Stomach smooth muscle (tissue), 2 donors: Measurements from ENCODE around the gene YWHAQ.
"Not testable (repeated sequence)": the region's sequence is repeated elsewhere in the genome, so short reads cannot be mapped to it uniquely, and the experiment has no call there.

Experiments used
- H3K27ac ChIP-seq: one replicate; pipeline ENCODE4 v1.7.0; 2013; ENCODE audit warnings: mild to moderate bottlenecking, low read length, inconsistent platforms
- H3K27me3 ChIP-seq, 2 donors: one replicate each; pipeline ENCODE4 v1.7.0; 2013; ENCODE audit warnings: low read length in 2 of 2; ENCODE audit not compliant: insufficient read depth in 2 of 2, control insufficient read depth in 1 of 2
- H3K36me3 ChIP-seq, 2 donors: one replicate each; pipeline ENCODE4 v1.7.0; 2013; ENCODE audit warnings: low read length in 2 of 2; ENCODE audit not compliant: control insufficient read depth in 2 of 2, insufficient read depth in 2 of 2
- H3K4me1 ChIP-seq: one replicate; pipeline ENCODE4 v1.7.0; 2013; ENCODE audit warnings: low read length; ENCODE audit not compliant: control insufficient read depth, insufficient read depth
- H3K4me3 ChIP-seq, 2 donors: one replicate each; pipeline ENCODE4 v1.7.0; 2013; ENCODE audit warnings: low read length in 2 of 2
- H3K9ac ChIP-seq, 2 donors: one replicate each; pipeline ENCODE4 v1.7.0; 2013; ENCODE audit warnings: low read length in 2 of 2, mild to moderate bottlenecking in 1 of 2
- H3K9me3 ChIP-seq, 2 donors: one replicate each; pipeline ENCODE4 v1.7.0; 2013; ENCODE audit warnings: low read length in 2 of 2; ENCODE audit not compliant: control insufficient read depth in 2 of 2
- donor health status: healthy.
- donor health status: Pancreatic carcinoma.

YWHAQ gene

DNA sequence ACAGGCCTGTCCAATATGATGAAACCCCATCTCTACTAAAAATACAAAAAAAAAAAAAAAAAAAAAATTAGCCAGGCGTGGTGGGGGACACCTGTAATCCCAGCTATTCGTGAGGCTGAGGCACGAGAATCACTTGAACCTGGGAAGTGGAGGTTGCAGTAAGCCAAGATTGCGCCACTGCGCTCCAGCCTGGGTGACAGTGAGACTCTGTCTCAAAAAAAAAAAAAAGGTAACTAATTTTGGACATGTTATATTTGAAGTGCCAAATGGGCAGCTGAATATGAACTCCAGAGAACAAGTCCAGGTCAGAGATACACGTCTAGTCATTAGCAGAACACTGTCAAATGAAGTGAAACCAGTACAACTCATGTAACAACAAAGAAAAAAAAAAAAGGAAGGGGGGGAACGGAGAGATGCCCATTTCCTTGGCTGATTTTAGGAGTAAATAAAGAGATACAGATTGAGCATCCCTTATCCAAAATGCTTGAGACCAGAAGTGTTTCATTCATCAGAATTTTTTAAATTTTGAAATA, 79.9 kb downstream of the YWHAQ start:
- not testable (repeated sequence) for H3K27me3 ChIP-seq, H3K4me3 ChIP-seq, H3K27ac ChIP-seq, H3K36me3 ChIP-seq, H3K9me3 ChIP-seq, H3K4me1 ChIP-seq, H3K9ac ChIP-seq

DNA sequence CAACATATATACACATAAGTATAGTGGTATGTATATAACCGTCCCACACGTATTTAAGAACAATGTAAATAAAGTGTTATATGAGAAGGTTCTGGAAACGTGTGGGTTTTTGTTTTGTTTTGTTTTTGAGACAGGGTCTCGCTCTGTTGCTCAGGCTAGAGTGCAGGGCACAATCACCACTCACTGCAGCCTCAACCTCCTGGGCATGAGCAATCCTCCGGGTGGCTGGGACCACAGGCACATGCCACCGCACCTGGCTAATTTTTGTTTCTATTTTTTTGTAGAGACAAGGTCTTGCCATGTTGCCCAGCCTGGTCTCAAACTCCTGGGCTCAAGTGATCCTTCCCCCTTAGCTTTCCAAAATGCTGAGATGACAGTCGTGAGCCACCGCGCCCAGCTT, 81.4 kb downstream of the YWHAQ start:
- Histone ChIP-seq H3K9ac (no peak overlapping the region), H3K36me3 (no peaks in the 10 kb centered on the region), H3K4me1 (no peaks in the 10 kb centered on the region), H3K9me3 (no peaks in the 10 kb centered on the region), H3K27ac (no peak overlapping the region), H3K4me3 (no peak overlapping the region), H3K27me3 (no peaks in the 10 kb centered on the region)

DNA sequence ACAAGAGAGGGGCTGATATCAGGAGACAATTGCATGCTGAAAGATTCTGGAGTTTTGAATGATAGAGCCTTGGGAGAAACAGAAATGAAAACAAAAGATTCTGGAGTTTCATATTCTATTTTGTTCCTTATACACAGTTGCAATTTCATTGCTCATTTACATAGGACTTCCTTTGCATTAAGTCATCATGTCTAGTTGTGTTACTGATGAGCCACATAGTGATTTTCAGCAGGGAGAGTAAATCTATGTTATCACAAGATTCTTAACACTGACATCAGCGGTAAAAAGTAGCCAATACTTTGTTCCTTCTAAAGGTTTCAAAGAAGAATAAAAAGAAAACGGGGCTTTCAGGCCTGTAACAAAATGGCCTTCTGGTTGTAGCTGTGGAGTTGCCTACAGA, 82.3 kb downstream of the YWHAQ start:
- Histone ChIP-seq H3K27ac (no peak overlapping the region), H3K9ac (no peak overlapping the region), H3K4me1 (no peaks in the 10 kb centered on the region), H3K4me3 (no peak overlapping the region), H3K36me3 (no peaks in the 10 kb centered on the region), H3K27me3 (no peaks in the 10 kb centered on the region), H3K9me3 (no peaks in the 10 kb centered on the region)

DNA sequence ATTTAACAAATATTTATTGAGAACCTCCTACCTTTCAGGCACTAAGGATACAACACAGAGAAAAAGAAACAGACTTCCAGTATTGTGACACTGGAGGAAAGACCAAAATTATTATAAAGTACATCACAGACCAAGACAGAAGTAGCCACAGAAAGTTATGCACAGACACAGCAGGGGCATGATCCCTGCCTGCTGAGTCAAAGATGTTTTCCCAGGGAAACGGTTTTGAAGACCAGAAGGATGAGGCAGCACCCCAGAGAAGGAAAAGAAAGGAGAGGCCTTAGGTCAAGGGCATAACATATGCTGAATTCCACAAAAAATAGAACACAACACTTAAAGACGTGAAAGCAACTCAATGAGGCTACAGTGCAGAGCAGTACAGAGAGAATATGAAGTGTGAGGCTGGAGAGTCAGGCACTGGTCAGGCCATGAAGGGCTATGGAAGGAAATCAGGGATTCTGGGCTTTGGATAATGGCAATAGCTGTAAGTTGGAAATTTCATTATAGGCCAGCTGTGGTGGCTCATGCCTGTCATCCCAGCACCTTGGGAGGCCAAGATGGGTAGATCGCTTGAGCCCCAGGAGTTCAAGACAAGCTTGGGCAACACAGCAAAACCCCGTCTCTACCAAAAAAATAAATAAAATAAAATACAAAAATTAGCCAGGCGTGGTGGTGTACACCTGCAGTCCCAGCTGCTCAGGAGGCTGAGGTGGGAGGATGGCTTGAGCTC, 83.4 kb downstream of the YWHAQ start:
- Histone ChIP-seq H3K9me3 (no peaks in the 10 kb centered on the region), H3K27me3 (no peaks in the 10 kb centered on the region), H3K36me3 (no peaks in the 10 kb centered on the region), H3K4me1 (no peaks in the 10 kb centered on the region), H3K4me3 (no peak overlapping the region), H3K27ac (no peak overlapping the region), H3K9ac (no peak overlapping the region)

DNA sequence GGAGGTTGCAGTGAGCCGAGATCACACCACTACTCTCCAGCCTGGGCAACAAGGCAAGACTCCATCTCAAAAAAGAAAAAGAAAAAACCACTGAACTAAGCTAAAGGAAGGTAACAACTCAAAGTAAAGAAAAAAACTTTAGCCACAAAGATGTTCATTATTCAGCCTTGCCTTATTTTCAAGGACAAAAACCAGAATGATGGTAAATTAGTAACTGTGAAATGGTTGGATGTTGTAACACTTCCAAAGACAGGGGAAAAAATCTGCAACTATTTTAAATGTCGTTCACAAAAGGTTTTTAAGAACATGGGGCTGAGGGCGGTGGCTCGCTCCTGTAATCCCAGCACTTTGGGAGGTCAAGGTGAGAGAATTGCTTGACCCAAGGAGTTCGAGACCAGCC, 85.3 kb downstream of the YWHAQ start:
- H3K4me1 ChIP-seq, result no peaks in the 10 kb centered on the region
- H3K27ac ChIP-seq, result no peak overlapping the region

DNA sequence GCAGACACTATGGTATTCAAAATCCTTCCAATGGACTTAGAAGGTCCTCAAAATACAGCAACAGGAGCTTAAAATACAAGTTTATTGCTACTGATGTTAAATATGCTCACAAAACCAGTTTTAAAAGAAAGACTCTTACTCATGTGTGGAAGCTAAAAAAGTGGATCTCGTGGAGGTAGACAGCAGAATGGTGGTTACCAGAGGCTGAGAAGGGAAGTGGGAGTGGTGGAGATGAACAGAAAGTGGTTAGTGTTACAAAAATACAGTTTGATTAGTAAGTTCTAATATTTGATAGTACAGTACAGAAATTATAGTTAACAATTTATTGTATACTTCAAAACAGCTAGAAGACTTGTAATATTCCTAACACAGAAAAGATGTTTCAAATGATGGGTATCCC, 87.2 kb downstream of the YWHAQ start:
- no peak overlapping the region for H3K4me3 ChIP-seq
- no peaks in the 10 kb centered on the region for H3K9me3 ChIP-seq
- no peak overlapping the region for H3K27ac ChIP-seq
- H3K36me3 ChIP-seq, result peaks cover 0 to 2% of the 10 kb centered on the region in 2 donors
- H3K4me1 ChIP-seq, result no peaks in the 10 kb centered on the region
- no peak overlapping the region for H3K9ac ChIP-seq
- no peaks in the 10 kb centered on the region for H3K27me3 ChIP-seq

More for the DNA sequence above, 85.3 kb downstream of the YWHAQ start:
- Histone ChIP-seq H3K4me3 (no peak overlapping the region), H3K9me3 (no peaks in the 10 kb centered on the region), H3K27me3 (no peaks in the 10 kb centered on the region), H3K36me3 (peaks cover 0 to 2% of the 10 kb centered on the region in 2 donors), H3K9ac (no peak overlapping the region)

DNA sequence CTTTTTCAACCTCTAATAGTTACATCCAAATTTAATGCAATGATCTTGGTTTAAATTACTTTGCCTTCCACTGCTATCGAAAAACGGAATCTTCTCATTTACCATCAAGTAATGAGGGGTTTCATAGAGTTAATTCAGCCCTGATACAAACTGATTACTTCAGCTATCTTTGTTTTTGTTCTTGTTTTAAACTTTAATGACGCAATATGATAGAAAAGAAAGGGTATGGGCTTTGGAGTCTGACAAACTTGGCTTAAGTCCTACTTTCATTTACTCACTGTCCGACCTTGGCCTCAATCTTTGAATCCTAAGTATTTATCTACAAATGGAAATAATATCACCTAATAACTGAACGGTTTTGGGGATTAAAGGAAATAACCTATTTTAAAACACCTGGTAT, 91.3 kb downstream of the YWHAQ start:
- H3K36me3 ChIP-seq, result peaks cover 0 to 2% of the 10 kb centered on the region in 2 donors
- H3K9me3 ChIP-seq, result no peaks in the 10 kb centered on the region
- no peak overlapping the region for H3K4me3 ChIP-seq
- no peaks in the 10 kb centered on the region for H3K27me3 ChIP-seq
- H3K4me1 ChIP-seq, result no peaks in the 10 kb centered on the region
- no peak overlapping the region for H3K9ac ChIP-seq
- no peak overlapping the region for H3K27ac ChIP-seq

DNA sequence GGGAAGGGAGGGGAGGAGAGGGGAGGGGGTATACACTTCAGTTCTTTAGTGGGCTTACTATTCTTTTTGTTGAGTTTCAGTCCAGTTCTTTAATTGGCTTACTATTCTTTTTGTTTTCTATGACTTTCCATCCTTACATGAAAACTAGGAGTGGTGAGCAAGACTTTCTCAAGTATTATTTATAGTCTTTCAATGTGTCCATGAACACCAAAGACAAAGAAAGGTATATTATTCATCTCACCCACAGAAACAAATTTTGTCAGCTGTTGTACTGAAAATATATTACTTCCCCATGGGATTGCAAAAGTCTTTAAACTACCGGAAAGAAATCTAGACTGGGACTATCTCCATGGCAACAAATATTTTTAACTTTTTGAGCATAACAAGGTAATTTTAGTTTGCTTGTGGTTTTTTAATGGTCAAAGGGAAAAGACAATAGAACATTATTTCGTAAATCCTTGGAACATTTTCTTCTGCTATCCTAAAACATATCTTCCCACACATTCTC, 92.7 kb downstream of the YWHAQ start:
- Histone ChIP-seq H3K9ac (no peak overlapping the region), H3K27ac (no peak overlapping the region), H3K9me3 (no peaks in the 10 kb centered on the region), H3K4me1 (no peaks in the 10 kb centered on the region), H3K4me3 (no peak overlapping the region), H3K27me3 (no peaks in the 10 kb centered on the region), H3K36me3 (peaks cover 2 to 4% of the 10 kb centered on the region in 2 donors)

DNA sequence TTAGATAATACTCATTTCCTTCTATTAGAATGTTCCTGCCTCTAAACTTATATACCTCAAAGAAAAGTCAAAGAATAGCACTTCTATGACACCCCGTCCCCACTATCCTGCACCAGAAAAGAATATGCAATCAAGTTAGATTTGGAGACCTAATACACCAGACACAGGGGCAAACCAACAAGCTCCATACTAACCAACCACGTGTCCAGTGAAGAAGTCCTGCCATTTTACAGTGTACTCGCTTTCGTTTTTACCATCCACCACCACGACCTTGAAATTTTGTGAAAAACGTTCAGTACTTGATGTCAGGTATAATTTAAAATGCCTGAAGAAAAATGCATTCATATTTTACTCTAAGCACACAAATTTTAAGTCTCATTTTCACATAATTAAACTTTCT, 94.3 kb downstream of the YWHAQ start:
- no peaks in the 10 kb centered on the region for H3K9me3 ChIP-seq
- no peak overlapping the region for H3K4me3 ChIP-seq
- no peak overlapping the region for H3K9ac ChIP-seq
- no peaks in the 10 kb centered on the region for H3K4me1 ChIP-seq
- H3K27ac ChIP-seq, result no peak overlapping the region
- H3K27me3 ChIP-seq, result no peaks in the 10 kb centered on the region
- H3K36me3 ChIP-seq, result peaks cover 2 to 4% of the 10 kb centered on the region in 2 donors

DNA sequence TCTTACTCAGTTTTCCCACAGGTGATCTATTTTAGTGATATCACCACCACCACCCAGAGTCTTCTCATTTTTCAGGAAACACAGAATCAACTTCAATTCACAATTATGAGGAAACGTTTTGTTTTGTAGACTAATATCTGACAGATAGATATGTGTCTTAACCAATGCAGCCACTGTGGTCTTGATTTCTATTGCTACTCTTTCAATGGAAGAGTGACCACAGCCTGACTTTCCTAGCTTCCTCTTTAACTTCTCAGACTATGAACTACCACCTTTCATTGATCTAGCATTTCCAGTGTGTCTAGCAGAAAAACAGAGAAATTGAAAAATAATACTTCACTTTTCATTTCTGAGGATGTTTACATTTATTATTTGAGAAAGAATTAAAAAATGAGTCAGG, 95.6 kb downstream of the YWHAQ start:
- Histone ChIP-seq H3K27ac (no peak overlapping the region), H3K36me3 (peaks cover 0 to 4% of the 10 kb centered on the region in 2 donors), H3K27me3 (no peaks in the 10 kb centered on the region), H3K4me3 (no peak overlapping the region), H3K9ac (no peak overlapping the region), H3K4me1 (no peaks in the 10 kb centered on the region), H3K9me3 (no peaks in the 10 kb centered on the region)
